ENCODE measurements around the gene CCL4.
A peak's percentile ranks its signal among the peaks of the same experiment; 100 is the strongest.
"Not testable (repeated sequence)": the region's sequence is repeated elsewhere in the genome, so short reads cannot be mapped to it uniquely, and the experiment has no call there.

Gene CCL4

GRCh38 chr17:36103401-36103975 is at the start of gene CCL4:
CCL4 (plus strand) TSS chr17:36103827; CDS start chr17:36103906, 79 bp downstream.
- peak; percentile 62 for DNase-seq

DNA sequence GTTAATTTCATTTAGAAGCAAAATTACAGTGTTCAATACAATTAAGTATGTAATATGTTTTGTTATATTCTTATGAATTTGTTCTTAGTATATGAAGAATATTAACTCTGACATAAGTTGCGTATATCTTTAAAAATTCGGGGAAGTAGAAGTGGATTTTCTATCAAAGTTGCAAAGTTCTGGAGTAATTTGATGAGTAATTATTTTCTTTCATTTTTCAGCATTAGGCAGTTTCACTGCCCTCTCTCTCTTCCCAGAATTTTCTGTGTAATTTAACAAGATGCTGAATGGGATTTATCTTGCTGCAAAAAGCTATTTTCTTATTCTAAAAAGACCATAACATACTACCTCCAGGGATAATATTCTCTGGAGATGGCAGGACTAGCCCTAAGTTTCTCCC is 48.5 kb upstream of the CCL4 start:
- DNase-seq = no peak

GRCh38 chr17:36055921-36056520 is 47.6 kb upstream of the CCL4 start:
- no peak for DNase-seq

DNA sequence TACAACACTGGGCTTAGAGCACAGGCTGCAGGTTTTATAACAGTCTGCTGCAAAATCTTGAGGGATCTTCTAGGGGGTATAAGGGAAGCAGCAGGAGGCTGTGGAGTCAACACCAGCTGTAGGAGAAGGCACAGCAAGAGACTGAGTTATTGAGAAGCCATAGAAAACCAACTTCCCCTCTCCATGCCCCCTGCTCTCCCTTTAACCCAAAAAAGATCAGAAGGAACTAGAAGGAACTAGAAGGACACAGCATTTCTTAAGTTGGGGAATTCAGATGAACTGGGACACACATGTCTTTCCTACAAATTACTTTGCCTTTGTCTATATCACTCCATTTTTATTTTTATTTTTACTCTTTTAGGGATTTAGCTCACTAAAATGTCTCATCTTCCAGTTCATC is 45.7 kb upstream of the CCL4 start:
- DNase-seq = no peak

- no peak for DNase-seq
These were observed 44.2 kb upstream of the CCL4 start for GRCh38 chr17:36059406-36059805.

DNA sequence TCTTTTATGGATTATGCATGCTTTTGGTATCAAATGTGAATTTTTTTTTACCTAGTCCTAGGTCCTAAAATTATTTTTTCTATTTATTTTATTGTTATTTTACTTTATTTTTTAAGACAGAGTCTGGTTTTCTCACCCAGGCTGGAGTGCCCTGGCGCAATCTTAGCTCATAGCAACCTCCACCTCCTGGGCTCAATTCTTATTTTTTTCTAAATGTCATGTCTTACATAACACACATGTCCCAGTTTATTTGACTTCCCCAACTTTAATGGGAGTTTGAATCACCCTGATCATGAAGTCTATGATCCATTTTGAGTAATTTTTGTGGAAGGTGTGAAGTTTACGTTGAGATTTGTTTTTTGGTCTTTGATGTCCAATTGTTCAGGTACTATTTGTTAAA is 42.8 kb upstream of the CCL4 start:
- no peak for DNase-seq

- no peak for DNase-seq
These were observed 39.7 kb upstream of the CCL4 start, which contains the start of gene CCL18 for GRCh38 chr17:36063786-36064541. CCL18 (plus strand) TSS chr17:36064272; CDS start chr17:36064343, 71 bp downstream.

DNA sequence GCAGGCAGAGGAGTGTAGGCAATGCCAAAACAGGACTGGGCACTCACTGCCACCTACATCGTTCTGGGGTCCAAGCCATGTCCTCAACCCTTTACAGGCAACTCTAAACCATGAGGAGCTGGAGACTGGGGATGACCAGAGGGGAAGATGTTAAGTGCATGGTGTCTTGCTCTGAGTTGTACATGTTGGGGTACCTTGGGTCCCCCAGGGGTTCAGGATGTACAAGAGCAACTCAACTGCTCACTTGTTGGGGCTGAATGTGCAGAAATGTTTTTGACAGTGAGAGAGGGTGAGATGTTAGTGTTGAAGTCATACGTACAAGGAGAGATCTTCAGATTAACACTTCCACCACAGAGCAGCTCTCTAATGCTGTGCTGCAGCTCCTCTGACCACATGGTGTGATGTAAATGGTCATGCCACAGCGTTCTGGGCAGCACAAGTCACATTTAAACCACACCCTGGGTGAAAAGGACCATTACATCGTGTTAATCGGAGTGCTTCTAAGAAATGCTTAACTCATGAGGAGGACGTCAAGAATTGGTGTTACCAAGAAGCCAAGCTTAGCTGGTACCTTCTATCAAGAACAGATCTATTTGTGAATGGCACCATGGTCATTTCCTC is 37.2 kb upstream of the CCL4 start:
- DNase-seq = peak; percentile 78

GRCh38 chr17:36068524-36068923 is 35.1 kb upstream of the CCL4 start:
- DNase-seq = no peak

DNA sequence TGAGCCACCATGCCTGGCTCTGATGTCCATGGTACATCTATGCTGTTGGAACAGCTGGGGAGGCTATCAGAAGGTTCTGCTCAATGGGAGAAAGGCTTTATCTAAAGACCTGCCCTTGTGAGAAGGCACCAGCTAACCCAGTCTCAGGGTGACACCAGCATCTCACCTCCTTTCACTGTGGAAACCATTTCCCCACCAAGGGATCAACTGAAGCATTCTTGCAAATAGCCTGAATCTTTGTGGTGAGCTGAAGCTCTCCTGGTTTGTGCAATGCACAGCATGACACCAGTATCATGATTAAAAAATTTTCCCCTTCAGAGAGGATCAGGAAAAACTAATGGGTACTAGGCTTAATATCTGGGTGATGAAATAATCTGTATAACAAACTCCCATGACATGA is 34.5 kb upstream of the CCL4 start:
- DNase-seq = no peak

DNA sequence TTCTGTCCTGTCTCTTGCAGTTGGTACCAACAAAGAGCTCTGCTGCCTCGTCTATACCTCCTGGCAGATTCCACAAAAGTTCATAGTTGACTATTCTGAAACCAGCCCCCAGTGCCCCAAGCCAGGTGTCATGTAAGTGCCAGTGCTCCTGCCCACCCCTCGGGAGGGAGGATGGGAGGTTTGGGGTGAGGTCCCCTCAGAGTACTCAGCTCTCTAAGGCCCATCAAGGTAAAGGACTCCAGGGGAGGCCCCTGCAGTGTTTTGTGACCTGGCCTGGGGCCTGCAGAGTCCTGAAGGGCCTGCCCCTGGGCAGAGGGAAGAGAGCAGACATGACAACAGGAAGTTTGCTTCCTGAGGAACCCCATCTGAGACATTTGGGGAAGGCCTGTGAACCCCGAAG is 33.2 kb upstream of the CCL4 start:
- no peak for DNase-seq

GRCh38 chr17:36071751-36072150 is 31.9 kb upstream of the CCL4 start:
- no peak for DNase-seq

DNA sequence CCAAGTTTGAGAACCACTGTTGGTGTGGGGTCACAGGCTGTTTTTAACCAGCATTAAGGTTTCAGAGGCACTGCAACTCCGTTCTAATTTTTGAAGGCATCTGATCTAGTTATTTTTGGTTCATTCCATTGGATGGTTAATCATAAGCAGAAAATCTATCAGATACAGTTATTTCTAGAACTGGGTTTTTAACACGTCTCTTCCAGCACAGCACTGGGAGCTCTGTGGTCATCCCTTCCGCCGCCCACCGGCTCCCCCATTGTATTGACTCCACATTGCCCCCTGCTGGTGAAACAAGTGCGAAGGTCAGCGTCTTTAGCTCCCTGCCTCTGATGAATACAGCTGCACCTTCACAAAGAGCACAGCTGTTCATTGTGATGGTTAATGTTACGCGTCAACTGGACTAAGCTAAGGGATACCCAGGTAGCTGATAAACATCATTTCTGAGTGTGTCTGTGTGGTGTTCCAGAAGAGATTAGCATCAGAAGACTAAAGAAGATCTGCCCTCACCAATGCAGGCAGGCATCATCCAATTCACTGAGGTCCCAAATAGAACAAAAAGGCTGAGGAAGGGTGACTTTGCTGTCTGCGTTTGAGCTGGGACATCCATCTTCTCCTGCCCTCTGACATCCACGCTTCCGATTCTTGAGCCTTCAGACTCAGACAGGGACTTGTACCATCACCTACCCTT is 31.1 kb upstream of the CCL4 start:
- DNase-seq = peak; percentile 65

DNA sequence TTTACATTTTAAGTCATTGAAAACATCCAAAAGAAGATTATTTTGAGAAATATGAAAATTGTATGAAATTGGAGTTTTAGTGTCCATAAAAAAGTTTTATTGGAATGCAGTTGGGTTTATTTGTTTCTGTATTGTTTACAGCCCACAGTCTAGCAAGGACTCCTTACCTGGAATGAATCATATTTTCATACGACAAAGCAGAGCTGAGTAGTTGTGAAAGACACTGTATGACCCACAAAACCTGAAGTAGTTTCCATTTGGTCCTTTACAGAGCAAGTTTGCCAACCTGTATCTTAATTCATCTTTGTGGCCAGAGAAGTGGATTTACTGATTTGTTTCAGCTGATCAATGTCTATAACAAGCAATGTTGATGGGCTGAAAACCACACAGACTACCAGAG is 29.3 kb upstream of the CCL4 start:
- no peak for DNase-seq

- peak; percentile 43 for DNase-seq
These were observed 21.8 kb upstream of the CCL4 start for GRCh38 chr17:36081681-36082471.

GRCh38 chr17:36082482-36083120 is 21.0 kb upstream of the CCL4 start:
- peak; percentile 92 for DNase-seq

- DNase-seq = not testable (repeated sequence)
These were observed 19.9 kb upstream of the CCL4 start for GRCh38 chr17:36083691-36084090.

GRCh38 chr17:36085765-36086164 is 17.9 kb upstream of the CCL4 start:
- DNase-seq = no peak

GRCh38 chr17:36086791-36087190 is 16.8 kb upstream of the CCL4 start:
- no peak for DNase-seq

DNA sequence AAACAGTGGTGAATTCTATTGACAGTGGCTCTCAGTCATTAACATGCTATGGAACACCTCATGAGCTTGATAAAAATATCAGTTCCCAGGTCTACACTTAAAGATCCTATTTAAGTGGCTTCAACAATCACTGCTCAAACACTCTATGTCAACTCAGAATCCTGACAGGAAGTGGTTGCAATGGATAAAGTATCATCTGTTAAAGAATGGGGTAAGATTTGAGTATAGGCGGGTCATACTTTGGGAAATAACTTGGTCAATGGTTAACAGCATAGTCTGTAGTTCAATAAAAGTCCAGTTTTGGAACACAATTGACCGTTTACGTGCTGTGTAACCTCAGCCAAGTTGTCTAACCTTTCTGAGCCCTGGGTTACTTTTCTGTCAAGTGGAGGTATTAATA is 16.2 kb upstream of the CCL4 start:
- not testable (repeated sequence) for DNase-seq

DNA sequence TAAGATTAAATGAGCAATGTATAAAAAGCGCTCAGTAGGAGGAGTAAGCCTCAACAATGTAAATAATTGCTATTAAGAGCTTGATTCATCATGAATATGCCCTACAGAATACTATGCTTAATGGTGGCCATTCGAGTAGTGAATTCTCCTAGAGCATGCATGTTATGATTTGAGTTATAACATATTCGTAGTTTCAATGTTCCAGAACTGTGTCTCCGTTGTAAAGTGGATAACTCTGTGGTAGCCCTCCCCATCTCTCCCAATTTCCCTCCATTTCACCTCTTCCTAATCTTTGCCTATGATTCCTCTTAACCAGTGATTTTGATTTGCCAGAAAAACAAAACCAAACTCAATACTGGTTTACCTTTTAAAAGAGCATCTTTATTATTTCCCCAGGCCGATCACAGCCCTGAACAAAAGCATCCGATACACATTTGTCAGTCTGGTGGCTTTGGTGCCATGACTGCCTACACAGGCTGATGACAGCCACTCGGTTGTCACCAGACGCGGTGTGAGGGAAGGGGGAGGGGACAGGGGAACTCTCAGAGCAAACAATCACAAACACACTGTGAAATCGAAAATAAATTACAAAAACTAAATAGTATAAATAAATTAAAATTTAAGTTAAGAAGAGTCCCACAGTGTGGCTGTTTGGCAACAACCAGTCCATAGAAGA is 15.6 kb upstream of the CCL4 start:
- peak; percentile 54 for DNase-seq

Data from CD4-positive, alpha-beta T cell treated with Interleukin-4 for 4 hours (primary cell).